HG03520 (cell line): ENCODE data around the gene CD244.

Experiments
- ATAC-seq: cut with Tn5 transposase; IDR thresholded peaks from one replicate; pipeline ENCODE4 v1.9.1; 2021; ENCODE audit warnings: mild to moderate bottlenecking, moderate library complexity; ENCODE audit not compliant: unreplicated experiment

Gene CD244

DNA sequence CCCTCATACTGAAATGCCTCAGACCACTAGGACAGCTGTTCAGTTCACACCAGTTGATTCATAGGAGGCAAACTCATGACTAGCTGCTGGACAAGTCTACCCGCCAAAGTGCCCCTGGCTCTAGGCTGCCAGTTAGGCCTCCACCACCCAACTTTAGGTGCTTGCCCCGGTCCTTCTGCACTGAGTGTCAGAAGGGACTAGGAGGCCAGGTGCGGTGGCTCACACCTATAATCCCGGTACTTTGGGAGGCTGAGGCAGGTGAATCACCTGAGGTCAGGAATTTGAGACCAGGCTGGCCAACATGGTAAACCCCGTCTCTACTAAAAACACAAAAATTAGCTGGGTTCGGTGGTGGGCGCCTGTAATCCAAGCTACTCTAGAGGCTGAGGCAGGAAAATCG lies 47.8 kb downstream of the CD244 start:
- no peak for ATAC-seq

- ATAC-seq, result no peak
Measured at GRCh38 chr1:160814316-160814715, 48.4 kb downstream of the CD244 start.

- ATAC-seq, result no peak
Measured at GRCh38 chr1:160813215-160813614, 49.5 kb downstream of the CD244 start.

DNA sequence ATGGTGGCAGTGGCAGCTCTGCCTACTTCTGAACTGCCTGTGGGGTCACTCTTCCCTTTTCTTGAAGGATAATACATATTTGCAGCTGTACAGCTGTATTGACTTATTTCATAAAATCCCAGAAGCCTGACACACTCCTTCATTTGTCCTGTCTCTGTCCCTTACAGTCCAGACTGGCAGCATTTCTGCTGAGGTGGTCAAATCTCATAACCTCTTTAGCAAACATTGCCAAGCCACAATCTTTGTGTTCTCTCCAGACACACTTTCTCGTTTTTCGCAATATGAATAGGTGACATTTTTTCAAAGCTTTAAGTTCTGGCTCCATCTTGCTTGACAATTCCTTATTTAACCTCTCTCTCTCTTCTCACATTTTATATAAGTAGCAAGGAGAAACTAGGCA lies 51.5 kb downstream of the CD244 start:
- ATAC-seq, result no peak

DNA sequence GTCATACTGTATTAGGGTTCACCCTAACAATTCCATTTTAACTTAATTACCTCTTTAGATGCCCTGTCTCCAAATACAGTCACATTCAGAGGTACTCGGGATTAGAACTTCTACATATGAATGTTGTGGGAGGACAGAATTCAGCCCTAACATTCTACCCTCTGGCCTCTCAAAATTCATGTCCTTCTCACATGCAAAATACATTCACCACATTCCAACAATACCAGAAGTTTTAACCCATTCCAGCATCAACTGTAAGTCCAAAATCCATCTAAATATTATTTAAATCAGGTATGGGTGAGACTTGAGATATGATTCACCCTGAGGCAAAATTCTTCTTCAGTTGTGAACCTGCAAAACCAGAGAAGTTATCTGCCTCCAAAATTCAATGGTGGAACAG lies 52.2 kb downstream of the CD244 start:
- no peak for ATAC-seq

GRCh38 chr1:160808289-160808688 lies 54.4 kb downstream of the CD244 start:
- no peak for ATAC-seq

DNA sequence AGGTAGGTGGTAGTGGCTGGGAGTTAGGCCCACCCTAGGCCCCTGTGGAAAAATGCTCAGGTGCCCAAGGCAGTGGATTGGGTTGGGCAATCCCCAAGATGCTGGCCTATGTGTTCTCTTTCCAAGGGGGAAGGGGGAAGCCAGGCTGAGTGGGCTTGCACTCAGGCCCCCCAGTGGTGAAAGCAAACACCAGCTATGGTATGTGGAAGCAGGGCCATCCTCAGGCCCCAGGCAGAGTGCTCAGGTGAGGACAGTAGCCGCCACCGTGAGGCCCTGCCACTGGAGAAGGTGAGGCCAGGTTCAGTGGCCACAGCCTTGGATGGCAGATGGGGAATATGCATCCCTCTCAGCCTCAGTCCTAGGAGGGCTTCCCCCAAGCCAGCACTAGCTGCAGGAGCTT lies 54.9 kb downstream of the CD244 start:
- ATAC-seq, result no peak

GRCh38 chr1:160807247-160807646 lies 55.4 kb downstream of the CD244 start:
- no peak for ATAC-seq

DNA sequence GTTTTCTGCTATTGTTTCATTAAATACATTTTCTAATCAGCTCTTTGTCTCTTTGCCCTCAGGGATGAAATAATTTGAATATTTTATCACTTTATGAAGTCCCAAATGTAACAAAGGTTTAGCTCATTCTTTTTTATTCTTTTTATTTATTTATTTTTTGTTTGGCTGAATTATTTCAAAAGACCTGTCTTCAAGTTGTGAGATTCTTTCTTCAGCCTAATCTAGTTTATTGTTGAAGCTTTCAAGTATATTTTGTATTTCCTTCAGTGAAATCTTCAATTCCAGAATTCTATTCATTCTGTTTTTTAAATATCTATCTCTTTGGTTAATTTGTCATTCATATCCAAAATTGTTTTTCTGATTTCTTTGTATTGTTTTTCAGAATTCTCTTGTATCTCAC lies 55.9 kb downstream of the CD244 start:
- ATAC-seq, result no peak

GRCh38 chr1:160806109-160806665 lies 56.5 kb downstream of the CD244 start:
- no peak for ATAC-seq

DNA sequence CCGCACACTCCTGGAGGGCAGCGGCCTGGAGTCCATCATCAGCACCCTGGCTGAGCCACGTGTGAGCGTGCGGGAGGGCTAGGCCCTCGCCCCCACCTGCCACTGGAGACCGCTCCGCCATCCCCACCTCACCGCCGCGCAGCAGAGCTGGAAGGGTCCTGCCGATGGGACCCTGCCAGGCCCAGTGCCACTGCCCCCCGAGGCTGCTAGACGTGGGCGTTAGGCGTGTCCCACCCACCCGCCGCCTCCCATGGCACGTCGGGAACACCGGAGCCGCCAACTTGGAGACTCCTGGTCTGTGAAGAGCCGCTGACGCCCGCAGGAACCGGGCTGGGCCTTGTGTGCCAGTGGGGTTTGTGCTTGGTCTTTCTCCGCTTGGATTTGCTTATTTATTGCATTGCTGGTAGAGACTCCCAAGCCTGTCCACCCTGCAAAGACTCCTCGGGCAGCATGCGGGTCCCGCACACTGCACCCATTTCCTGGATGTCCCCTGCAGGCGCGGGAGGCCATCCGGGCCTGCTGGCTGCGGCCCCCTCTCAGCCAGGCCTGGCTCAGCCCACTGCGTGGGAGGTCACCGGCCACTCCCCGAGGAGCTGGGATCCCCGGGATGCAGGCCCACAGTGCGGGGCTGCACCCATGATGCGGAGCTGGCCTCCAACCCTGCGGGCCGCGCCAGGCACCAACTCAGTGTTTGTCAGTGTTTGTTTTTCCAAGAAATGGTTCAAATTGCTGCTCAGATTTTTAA lies 60.7 kb downstream of the CD244 start:
- ATAC-seq, result no peak

DNA sequence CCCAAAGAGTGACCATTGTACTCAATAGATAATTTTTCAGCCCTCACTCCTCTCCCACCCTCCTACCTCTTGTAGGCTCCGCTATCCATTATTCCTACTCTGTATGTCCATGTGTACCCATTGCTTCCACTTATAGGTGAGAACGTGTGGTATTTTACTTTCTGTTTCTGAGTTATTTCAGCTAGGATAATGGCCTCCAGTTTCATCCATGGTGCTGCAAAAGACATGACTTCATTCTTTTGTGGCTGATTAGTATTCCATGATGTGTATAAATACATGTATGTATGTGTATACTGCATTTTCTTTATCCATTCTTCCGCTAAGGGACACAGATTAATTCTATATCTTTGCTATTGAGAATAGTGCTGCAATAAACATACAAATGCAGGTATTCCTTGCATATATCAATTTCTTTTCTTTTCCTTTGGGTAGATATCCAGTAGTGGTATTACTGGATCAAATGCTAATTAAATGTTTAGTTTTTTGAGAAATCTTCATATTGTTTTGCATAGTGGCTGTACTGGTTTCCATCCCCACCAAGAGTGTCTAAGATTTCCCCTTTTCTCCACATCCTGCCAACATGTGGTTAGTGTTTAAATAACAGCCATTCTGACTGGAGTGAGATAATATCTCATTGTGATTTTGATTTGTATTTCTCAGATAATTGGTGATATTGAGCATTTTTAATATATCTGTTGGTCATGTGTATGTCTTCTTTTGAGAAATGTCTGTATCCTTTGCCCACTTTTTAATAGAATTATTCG lies 61.9 kb downstream of the CD244 start:
- ATAC-seq, result no peak

DNA sequence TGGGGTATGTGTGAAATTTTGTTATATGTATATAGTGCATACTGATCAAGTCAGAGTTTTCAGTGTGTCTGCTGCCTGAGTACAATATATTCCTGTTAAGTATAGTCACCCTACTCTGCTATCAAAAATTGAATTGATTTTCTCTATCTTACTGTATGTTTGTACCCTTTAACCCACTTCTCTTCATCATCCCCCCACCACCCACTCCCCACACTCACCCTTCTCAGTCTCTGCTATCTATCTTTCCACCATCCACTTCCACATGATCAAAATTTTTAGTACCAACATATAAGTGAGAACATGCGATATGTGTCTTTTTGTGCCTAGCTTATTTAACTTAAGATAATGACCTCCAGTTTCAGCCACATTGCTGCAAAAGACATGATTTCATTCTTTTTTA lies 62.5 kb downstream of the CD244 start:
- no peak for ATAC-seq

DNA sequence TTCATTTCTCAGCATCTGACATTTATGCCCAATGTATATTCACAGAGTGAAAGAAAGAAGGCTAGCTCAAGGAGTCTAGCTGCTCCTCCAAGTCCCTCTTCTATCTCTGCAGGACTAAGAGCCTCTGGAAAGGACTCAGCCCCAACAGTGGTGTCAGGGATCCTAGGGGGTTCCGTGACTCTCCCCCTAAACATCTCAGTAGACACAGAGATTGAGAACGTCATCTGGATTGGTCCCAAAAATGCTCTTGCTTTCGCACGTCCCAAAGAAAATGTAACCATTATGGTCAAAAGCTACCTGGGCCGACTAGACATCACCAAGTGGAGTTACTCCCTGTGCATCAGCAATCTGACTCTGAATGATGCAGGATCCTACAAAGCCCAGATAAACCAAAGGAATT lies 63.0 kb downstream of the CD244 start:
- ATAC-seq, result no peak

GRCh38 chr1:160798439-160798838 lies 64.2 kb downstream of the CD244 start:
- ATAC-seq, result no peak

- ATAC-seq, result no peak
Measured at GRCh38 chr1:160797861-160798273, 64.8 kb downstream of the CD244 start.

GRCh38 chr1:160797271-160797709 lies 65.4 kb downstream of the CD244 start:
- ATAC-seq, result no peak

GRCh38 chr1:160795951-160796383 lies 66.7 kb downstream of the CD244 start, which contains the start of gene LY9:
Gene LY9 (plus strand): TSS chr1:160796174. CDS start chr1:160796188, 14 bp downstream.
- peak; percentile 71 for ATAC-seq

DNA sequence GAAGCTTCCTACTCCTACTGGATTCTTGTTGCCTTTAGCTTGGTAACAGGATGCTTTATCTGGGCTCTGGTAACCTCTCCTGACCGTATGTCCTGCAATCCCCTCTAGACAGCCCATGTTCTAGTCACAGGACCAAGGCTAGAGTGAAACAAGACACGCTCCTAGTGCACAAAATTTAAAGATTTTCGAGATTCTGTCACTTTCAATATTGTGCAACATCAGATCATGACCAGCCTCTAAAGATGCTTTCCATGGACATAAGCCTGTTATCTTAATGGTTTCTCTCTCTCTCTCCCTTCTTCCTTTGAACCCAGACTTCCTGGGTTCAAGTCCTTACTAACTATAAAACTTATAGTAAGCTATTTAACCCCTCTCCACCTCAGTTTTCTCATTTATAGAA lies 68.3 kb downstream of the CD244 start:
- ATAC-seq, result no peak

- peak; percentile 80 for ATAC-seq
Measured at GRCh38 chr1:160789702-160790611, 72.7 kb downstream of the CD244 start.
